GM18907 (cell line): ENCODE data around the gene CHRNB2.
A peak's percentile ranks its signal among the peaks of the same experiment; 100 is the strongest.

Experiments
- ATAC-seq: cut with Tn5 transposase; IDR thresholded peaks from one replicate; pipeline ENCODE4 v1.9.1; 2021; ENCODE audit warnings: mild to moderate bottlenecking, moderate library complexity; ENCODE audit not compliant: unreplicated experiment

Gene CHRNB2

GRCh38 chr1:154578058-154578418, 10.5 kb downstream of the CHRNB2 start:
- ATAC-seq: no peak

GRCh38 chr1:154579374-154579773, 11.8 kb downstream of the CHRNB2 start:
- no peak for ATAC-seq

- no peak for ATAC-seq
Observed at GRCh38 chr1:154581766-154582165, 14.2 kb downstream of the CHRNB2 start.

GRCh38 chr1:154582885-154583284, 15.3 kb downstream of the CHRNB2 start:
- no peak for ATAC-seq

- ATAC-seq: no peak
Observed at GRCh38 chr1:154583773-154584172, 16.2 kb downstream of the CHRNB2 start.

GRCh38 chr1:154584267-154584994, 16.9 kb downstream of the CHRNB2 start:
- ATAC-seq: no peak

- ATAC-seq: no peak
Observed at GRCh38 chr1:154586231-154586630, 18.7 kb downstream of the CHRNB2 start.

GRCh38 chr1:154586641-154587040, 19.1 kb downstream of the CHRNB2 start:
- ATAC-seq: no peak

GRCh38 chr1:154589780-154590179, 22.2 kb downstream of the CHRNB2 start:
- no peak for ATAC-seq

GRCh38 chr1:154590756-154591155, 23.2 kb downstream of the CHRNB2 start:
- no peak for ATAC-seq

- ATAC-seq: no peak
Observed at GRCh38 chr1:154591206-154591605, 23.6 kb downstream of the CHRNB2 start.

- ATAC-seq: no peak
Observed at GRCh38 chr1:154593390-154593789, 25.8 kb downstream of the CHRNB2 start.

GRCh38 chr1:154594811-154595210, 27.2 kb downstream of the CHRNB2 start:
- ATAC-seq: no peak

GRCh38 chr1:154595621-154596020, 28.0 kb downstream of the CHRNB2 start:
- ATAC-seq: no peak

- ATAC-seq: no peak
Observed at GRCh38 chr1:154598871-154599635, 31.5 kb downstream of the CHRNB2 start.

- no peak for ATAC-seq
Observed at GRCh38 chr1:154599658-154600057, 32.1 kb downstream of the CHRNB2 start.

GRCh38 chr1:154603317-154603716, 35.7 kb downstream of the CHRNB2 start:
- ATAC-seq: no peak

- no peak for ATAC-seq
Observed at GRCh38 chr1:154605534-154605933, 38.0 kb downstream of the CHRNB2 start.

- no peak for ATAC-seq
Observed at GRCh38 chr1:154607106-154607608, 39.6 kb downstream of the CHRNB2 start.

- ATAC-seq: peak; percentile 70
Observed at GRCh38 chr1:154607609-154608396, 40.2 kb downstream of the CHRNB2 start, which contains the start of gene ADAR. ADAR (minus strand) TSS chr1:154608186; CDS start chr1:154608006, 180 bp downstream.
